Hair follicle dermal papilla cell (primary cell): ENCODE results near the gene KRT38. TPM values are rescaled to one million over a fixed set of nuclear protein-coding genes. Genes with fewer than 3 reads are reported as not detected.
A peak's percentile ranks its signal among the peaks of the same experiment; 100 is the strongest.

Experiments used
- small RNA-seq: library from RNA; depleted of rRNA; stranded (forward); fragments of <200 nt; gene quantifications from one replicate; pipeline ENCODE3, GENCODE V24; 2012
- total RNA-seq: library from RNA; depleted of rRNA; stranded (reverse); fragments of >200 nt; gene quantifications from 2 replicates; pipeline ENCODE4 v1.2.3, GENCODE V29; 2012

Gene KRT38
- not detected in 2 replicates for total RNA-seq

GRCh38 chr17:41440531-41441033 is at the start of gene KRT38:
Gene KRT38 (minus strand): TSS chr17:41440983. CDS start chr17:41440921, 62 bp downstream.

DNA sequence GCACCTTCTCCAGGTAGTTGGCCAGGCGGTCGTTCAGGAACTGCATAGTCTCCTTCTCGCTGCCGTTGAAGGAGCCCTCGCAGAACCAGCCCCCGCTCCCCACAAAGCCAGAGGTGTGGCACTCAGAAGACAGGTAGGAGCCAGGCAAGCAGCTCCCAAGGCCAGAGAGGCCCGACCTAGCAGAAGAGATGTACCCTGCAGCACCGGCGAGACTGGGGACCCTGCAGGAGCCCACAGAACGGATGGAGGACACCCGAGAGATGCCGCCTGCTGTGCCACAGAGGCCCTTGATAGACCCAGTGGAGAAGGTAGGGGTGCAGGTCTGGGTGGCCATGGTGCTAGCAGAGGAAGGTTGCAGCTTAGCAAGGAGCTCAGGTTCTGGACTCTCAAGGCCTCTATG is 48.7 kb upstream of the KRT38 start, which contains the start of gene KRT36:
Gene KRT36, minus strand, starts transcription at position 380 of the 400 bp plus-strand sequence. Its CDS starts 46 bp downstream, at position 334.

DNA sequence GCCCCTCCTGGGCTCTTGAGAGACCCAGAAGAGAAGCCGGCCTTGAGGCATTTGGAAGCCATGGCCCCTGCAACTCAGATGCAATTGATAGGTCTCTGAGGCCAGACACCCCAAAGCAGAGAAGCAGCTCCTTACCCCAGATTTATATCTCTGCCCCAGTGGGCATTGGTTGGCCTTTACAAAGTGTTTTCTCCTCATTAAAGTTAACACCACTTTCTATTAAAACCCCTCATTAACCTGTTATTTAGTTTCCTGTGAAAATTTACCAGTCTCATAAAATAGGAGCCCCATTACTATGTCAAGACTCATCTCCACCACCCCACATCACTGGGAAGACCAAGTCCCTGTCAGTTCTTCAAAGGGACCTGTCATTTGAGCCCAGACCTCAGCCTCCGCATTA is 40.3 kb upstream of the KRT38 start, which contains the start of gene KRT35:
Gene KRT35, minus strand, starts transcription at position 116 of the 400 bp plus-strand sequence. Its CDS starts 54 bp downstream, at position 62.

DNA sequence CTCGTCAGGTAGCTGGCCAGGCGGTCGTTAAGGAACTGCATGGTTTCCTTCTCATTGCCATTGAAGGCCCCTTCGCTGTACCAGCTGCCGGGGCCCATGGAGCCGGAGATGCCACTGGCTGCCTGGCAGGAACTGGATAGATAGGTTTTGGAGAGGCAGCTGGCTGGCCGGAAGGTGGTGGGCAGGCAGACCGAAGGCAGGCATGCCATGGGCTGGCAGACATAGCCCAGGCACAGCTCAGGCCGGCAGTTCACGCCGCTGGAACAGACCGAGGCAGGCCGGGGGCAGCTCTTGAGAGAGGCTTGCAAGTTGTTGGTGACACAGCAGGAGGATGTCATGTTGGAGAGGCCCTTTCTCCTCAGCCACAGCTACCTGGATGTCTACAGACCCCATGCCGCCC is 26.2 kb upstream of the KRT38 start, which contains the start of gene KRT32:
Gene KRT32, minus strand, starts transcription at position 399 of the 400 bp plus-strand sequence. Its CDS starts 61 bp downstream, at position 338.

DNA sequence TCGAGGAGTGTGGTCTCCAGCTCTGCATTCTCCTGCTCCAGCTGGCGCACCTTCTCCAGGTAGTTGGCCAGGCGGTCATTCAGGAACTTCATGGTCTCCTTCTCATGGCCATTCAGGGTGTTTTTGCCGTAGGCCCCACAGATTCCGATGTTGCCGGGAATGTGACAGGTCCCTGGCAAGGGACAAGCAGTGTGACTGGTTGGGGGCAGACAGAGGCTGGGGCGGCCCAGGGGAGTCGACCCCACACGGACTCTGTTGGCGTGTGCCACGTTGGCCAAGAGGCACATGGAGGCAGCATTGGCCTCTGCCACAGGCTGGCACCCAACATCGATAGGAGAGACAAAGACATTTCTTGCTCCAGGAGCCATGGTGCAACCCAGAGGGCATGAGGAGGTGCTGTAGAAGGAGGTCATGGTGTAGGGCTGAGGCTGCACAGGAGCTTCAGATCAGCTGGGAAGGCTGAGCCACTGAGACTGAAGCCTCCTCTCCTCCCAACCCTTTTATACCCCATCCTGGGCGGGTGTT is 16.6 kb downstream of the KRT38 start, which contains the start of gene KRT37:
Gene KRT37, minus strand, starts transcription at position 475 of the 525 bp plus-strand sequence. Its CDS starts 62 bp downstream, at position 413.

GRCh38 chr17:41396996-41397660 is 43.7 kb downstream of the KRT38 start, which contains the start of gene KRT31:
Gene KRT31 (minus strand): TSS chr17:41397608. CDS start chr17:41397539, 69 bp downstream.

Small RNA genes lying within 50 kb of the gene (small RNA-seq; reads per million reads assigned to genes)
- gene RNU2-32P: 2.8 reads per million, percentile 59 among the genes with 10 or more reads in this experiment

Other genes starting within 250 kb of the KRT38 start
- gene KRTAP9-2, start 214.3 kb downstream of the KRT38 start, total RNA-seq: not detected in 2 replicates
- gene KRTAP9-3, start 208.5 kb downstream of the KRT38 start, total RNA-seq: not detected in 2 replicates
- not detected in 2 replicates for gene KRTAP9-8, start 203.0 kb downstream of the KRT38 start, total RNA-seq
- gene KRTAP9-4, start 191.3 kb downstream of the KRT38 start, total RNA-seq: not detected in 2 replicates
- not detected in 2 replicates for gene KRTAP9-9, start 185.6 kb downstream of the KRT38 start, total RNA-seq
- gene KRTAP9-6, start 175.6 kb downstream of the KRT38 start, total RNA-seq: not detected in 2 replicates
- gene KRTAP9-7, start 165.3 kb downstream of the KRT38 start, total RNA-seq: not detected in 2 replicates
- not detected in 2 replicates for gene KRTAP29-1, start 138.1 kb downstream of the KRT38 start, total RNA-seq
- gene KRTAP16-1, start 131.7 kb downstream of the KRT38 start, total RNA-seq: not detected in 2 replicates
- gene KRTAP17-1, start 125.3 kb downstream of the KRT38 start, total RNA-seq: not detected in 2 replicates
- not detected in 2 replicates for gene KRT33A, start 90.2 kb downstream of the KRT38 start, total RNA-seq
- gene KRT33B, start 71.2 kb downstream of the KRT38 start, total RNA-seq: not detected in 2 replicates
- 0.16 TPM in 1 of 2 replicates, not detected in the other for gene KRT34, start 58.7 kb downstream of the KRT38 start, total RNA-seq
- gene KRT31, start 43.4 kb downstream of the KRT38 start, total RNA-seq: not detected in 2 replicates
- not detected in 2 replicates for gene KRT37, start 16.4 kb downstream of the KRT38 start, total RNA-seq
- not detected in 2 replicates for gene KRT32, start 26.4 kb upstream of the KRT38 start, total RNA-seq
- not detected in 2 replicates for gene KRT35, start 40.2 kb upstream of the KRT38 start, total RNA-seq
- gene KRT36, start 48.9 kb upstream of the KRT38 start, total RNA-seq: not detected in 2 replicates
- not detected in 2 replicates for gene KRT13, start 64.6 kb upstream of the KRT38 start, total RNA-seq
- 0.32 and 0.97 TPM in 2 replicates for gene KRT15, start 77.9 kb upstream of the KRT38 start, total RNA-seq
- gene KRT19, start 87.3 kb upstream of the KRT38 start, total RNA-seq: 0.73 and 0.81 TPM in 2 replicates
- not detected in 2 replicates for gene KRT9, start 131.1 kb upstream of the KRT38 start, total RNA-seq
- 5.5 and 7.0 TPM in 2 replicates for gene KRT14, start 145.9 kb upstream of the KRT38 start, total RNA-seq
- 0.49 and 0.65 TPM in 2 replicates for gene KRT16, start 171.8 kb upstream of the KRT38 start, total RNA-seq
- 25.7 and 36.0 TPM in 2 replicates for gene KRT17, start 183.6 kb upstream of the KRT38 start, total RNA-seq
- 87.1 and 101 TPM in 2 replicates for gene EIF1, start 247.9 kb upstream of the KRT38 start, total RNA-seq